HL-60 (cell line): ENCODE data around the gene WBP1.
"Not testable (repeated sequence)": the region's sequence is repeated elsewhere in the genome, so short reads cannot be mapped to it uniquely, and the experiment has no call there.

Experiments used
- DNase-seq, 2 experiments: peaks; one replicate each; pipeline ENCODE4 v3.0.0-alpha.2; 2010 to 2020; ENCODE audit warnings: low read depth in 1 of 2, low spot score in 1 of 2
- H3K27ac ChIP-seq: fragments of 250-450 bp; sonication (Bioruptor Pico); replicated peaks from 2 replicates; pipeline ENCODE4 v1.5.1; 2020; ENCODE audit warnings: mild to moderate bottlenecking, moderate library complexity
- H3K27me3 ChIP-seq: fragments of 250-450 bp; sonication (Bioruptor Pico); 2 replicates; pipeline ENCODE4 v1.5.1; 2021; ENCODE audit warnings: mild to moderate bottlenecking, moderate library complexity; ENCODE audit not compliant: insufficient read depth, poor library complexity, severe bottlenecking
- H3K4me3 ChIP-seq: replicated peaks from 2 replicates; pipeline ENCODE4 v1.5.1; 2011; ENCODE audit warnings: mild to moderate bottlenecking, control low read depth, low read length; ENCODE audit not compliant: insufficient read depth
- GABPA ChIP-seq: IDR thresholded peaks from 2 replicates; pipeline ENCODE4 v1.6.1; 2012; ENCODE audit warnings: low read depth
- POLR2AphosphoS5 ChIP-seq: IDR thresholded peaks from 2 replicates; pipeline ENCODE4 v1.6.1; 2012; ENCODE audit warnings: low read depth
- SPI1 ChIP-seq: IDR thresholded peaks from 2 replicates; pipeline ENCODE4 v1.6.1; 2012; ENCODE audit warnings: low read depth, mild to moderate bottlenecking, borderline replicate concordance
- TF ChIP-seq, protein P1 (sequence below): IDR thresholded peaks from one replicate; pipeline ENCODE4 v1.5.1; 2011; ENCODE audit warnings: low read length, control low read depth, inconsistent platforms; ENCODE audit not compliant: insufficient read depth
- TF ChIP-seq, protein P2 (sequence below): IDR thresholded peaks from 2 replicates; pipeline ENCODE4 v1.6.1; 2012; ENCODE audit warnings: low read depth; ENCODE audit not compliant: insufficient replicate concordance

Gene WBP1

DNA sequence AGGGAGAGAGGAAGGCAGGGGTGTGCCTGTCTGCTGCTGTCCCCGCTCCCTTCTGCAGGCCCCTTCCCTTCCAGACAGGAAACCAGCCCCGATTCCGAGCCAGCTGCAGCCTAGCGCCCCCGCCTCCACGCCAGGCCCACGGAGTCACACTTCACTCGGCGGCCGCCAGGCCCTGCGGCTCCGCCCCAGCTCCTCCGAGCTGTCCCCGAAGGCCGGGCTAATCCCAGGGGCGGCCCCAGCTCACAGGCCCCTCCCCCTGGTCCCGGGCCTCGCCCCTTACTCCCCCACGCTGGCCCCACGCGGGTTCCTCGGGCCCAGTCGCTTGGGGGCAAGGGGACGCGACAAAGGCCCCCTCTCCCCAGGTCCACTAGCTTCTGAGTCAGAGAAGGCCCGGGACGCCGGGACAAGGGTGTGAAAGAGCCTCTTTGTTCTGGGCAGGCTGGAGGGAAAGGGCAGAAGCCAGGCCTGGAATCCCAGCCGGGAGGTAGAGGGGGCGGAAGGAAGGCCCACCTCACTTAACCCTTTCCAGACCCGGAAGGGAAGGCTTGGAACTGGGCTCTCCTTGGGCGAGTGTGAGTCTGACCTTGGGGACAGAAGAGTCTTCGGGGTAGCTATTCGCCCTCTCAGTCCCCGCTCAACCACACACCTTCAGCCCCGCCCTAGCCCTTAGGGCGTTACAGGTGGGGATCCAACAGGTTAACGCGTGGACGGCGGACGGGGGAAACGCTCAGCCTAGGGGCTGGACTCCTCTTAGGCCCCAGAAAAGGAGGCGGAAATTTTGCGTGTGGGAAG, 17.7 kb upstream of the WBP1 start:
- H3K4me3 ChIP-seq = no peak overlapping the region
- TF ChIP-seq, protein P1, sequence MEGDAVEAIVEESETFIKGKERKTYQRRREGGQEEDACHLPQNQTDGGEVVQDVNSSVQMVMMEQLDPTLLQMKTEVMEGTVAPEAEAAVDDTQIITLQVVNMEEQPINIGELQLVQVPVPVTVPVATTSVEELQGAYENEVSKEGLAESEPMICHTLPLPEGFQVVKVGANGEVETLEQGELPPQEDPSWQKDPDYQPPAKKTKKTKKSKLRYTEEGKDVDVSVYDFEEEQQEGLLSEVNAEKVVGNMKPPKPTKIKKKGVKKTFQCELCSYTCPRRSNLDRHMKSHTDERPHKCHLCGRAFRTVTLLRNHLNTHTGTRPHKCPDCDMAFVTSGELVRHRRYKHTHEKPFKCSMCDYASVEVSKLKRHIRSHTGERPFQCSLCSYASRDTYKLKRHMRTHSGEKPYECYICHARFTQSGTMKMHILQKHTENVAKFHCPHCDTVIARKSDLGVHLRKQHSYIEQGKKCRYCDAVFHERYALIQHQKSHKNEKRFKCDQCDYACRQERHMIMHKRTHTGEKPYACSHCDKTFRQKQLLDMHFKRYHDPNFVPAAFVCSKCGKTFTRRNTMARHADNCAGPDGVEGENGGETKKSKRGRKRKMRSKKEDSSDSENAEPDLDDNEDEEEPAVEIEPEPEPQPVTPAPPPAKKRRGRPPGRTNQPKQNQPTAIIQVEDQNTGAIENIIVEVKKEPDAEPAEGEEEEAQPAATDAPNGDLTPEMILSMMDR = no peak
- TF ChIP-seq POLR2AphosphoS5 (no peak), SPI1 (no peak), GABPA (no peak)
- TF ChIP-seq, protein P2, sequence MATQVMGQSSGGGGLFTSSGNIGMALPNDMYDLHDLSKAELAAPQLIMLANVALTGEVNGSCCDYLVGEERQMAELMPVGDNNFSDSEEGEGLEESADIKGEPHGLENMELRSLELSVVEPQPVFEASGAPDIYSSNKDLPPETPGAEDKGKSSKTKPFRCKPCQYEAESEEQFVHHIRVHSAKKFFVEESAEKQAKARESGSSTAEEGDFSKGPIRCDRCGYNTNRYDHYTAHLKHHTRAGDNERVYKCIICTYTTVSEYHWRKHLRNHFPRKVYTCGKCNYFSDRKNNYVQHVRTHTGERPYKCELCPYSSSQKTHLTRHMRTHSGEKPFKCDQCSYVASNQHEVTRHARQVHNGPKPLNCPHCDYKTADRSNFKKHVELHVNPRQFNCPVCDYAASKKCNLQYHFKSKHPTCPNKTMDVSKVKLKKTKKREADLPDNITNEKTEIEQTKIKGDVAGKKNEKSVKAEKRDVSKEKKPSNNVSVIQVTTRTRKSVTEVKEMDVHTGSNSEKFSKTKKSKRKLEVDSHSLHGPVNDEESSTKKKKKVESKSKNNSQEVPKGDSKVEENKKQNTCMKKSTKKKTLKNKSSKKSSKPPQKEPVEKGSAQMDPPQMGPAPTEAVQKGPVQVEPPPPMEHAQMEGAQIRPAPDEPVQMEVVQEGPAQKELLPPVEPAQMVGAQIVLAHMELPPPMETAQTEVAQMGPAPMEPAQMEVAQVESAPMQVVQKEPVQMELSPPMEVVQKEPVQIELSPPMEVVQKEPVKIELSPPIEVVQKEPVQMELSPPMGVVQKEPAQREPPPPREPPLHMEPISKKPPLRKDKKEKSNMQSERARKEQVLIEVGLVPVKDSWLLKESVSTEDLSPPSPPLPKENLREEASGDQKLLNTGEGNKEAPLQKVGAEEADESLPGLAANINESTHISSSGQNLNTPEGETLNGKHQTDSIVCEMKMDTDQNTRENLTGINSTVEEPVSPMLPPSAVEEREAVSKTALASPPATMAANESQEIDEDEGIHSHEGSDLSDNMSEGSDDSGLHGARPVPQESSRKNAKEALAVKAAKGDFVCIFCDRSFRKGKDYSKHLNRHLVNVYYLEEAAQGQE = no peak
- H3K27ac ChIP-seq = no peak overlapping the region
- no peak for DNase-seq
- peaks cover 55% of the 10 kb centered on the region for H3K27me3 ChIP-seq

GRCh38 chr2:74441170-74441689, 17.0 kb upstream of the WBP1 start:
- Histone ChIP-seq H3K4me3 (no peak overlapping the region), H3K27ac (no peak overlapping the region), H3K27me3 (peaks cover 55% of the 10 kb centered on the region)
- TF ChIP-seq, protein P2 = no peak
- no peak for DNase-seq

DNA sequence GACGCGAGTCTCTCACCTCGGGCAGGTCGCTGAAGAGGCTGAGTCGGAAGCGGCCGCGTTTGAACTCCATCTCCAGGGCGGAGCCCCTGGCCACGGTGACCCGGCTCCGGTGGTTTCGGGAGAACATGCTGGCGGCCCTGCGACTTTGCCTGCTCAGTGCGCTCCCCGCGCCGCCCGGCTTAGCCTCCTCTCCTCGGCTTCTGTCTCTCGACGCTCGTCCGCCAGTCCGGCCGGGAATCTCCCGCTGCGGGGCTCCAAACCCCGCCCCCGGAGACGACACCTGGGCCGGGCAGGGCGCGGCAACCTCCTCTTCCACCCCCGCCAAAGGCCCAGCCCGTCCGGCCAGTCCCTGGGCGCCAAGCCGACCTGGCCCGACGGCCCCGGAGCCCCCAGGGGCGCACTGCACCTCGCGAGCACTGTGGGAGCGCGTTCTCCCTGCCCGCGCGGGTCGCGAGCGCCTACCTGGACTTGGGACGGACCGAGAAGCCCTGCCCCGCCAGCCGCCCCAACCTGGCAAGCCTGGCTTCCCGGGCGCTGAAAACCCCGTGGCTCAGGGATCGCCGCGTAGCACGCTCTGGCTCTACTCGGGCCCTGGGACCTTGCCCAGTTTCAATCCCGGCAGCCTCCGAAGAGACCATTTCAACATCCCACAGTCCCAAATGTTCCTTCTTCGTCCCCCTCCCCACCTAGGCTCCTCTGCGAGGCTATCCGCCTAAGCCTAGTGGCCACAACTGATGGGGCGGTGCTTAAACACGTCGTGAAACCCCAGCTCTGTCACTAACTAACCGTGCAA, 16.4 kb upstream of the WBP1 start, which contains the start of gene RTKN:
RTKN (minus strand) TSS at position 248 of the 793 bp plus-strand sequence; CDS start at position 127, 121 bp downstream.
- Histone ChIP-seq H3K4me3 (no peak within 1 kb of the TSS), H3K27ac (no peak within 1 kb of the TSS), H3K27me3 (peaks cover 55% of the 10 kb centered on the region)
- TF ChIP-seq, protein P2 = no peak
- TF ChIP-seq, protein P1 = no peak
- no peak for TF ChIP-seq SPI1
- TF ChIP-seq POLR2AphosphoS5 = no peak
- TF ChIP-seq GABPA = no peak
- no peak for DNase-seq

DNA sequence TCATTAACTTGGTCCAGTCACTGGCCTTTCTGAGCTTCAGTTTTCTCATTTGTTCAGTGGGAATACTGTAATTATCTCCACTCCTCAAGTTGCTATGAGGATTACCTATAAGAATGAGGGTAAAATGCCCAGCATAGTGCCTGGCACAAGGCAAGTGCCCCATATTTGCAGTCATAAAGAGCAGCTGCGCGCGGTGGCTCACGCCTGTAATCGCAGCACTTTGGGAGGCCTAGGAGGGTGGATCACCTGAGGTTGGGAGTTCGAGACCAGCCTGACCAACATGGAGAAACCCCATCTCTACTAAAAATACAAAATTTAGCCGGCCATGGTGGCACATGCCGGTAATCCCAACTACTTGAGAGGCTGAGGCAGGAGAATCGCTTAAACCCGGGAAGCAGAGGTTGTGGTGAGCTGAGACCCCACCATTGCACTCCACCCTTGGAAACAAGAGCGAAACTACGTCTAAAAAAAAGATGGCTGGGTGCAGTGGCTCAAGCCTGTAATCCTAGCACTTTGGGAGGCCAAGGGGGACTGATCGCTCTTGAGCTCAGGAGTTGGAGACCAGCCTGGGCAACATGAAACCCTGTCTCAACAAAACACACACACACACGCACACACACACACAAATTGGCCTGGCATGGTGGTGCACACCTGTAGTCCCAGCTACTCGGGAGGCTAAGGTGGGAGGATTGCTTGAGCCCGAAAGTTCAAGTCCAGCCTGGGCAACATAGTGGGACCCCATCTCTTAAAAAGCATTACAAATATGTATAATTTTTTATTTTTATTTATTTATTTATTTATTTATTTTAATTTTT, 15.5 kb upstream of the WBP1 start:
- H3K27ac ChIP-seq, H3K4me3 ChIP-seq, DNase-seq: not testable (repeated sequence)
- peaks cover 54% of the 10 kb centered on the region for H3K27me3 ChIP-seq
